Left renal pelvis (tissue), 4 donors: Measurements from ENCODE around the gene ZIC4. TPM values are rescaled to one million over a fixed set of nuclear protein-coding genes. Genes with fewer than 3 reads are reported as not detected.

Experiments
- DNase-seq, 4 donors: peaks; one replicate each; pipeline ENCODE4 v3.0.0-alpha.2; 2013; ENCODE audit warnings: low read depth in 4 of 4, low spot score in 3 of 4
- polyA plus RNA-seq, 4 donors: library from polyadenylated mRNA; unstranded; fragments of 120-200 nt; gene quantifications; one replicate each; pipeline ENCODE4 v1.2.1, GENCODE V29; 2013; ENCODE audit not compliant: insufficient read length in 4 of 4

Gene ZIC4
- polyA plus RNA-seq: under 1 TPM in 3 of 4 donors, not detected in 1; 0.16 to 0.42 (median 0.26) TPM

- DNase-seq: no peak
Measured at GRCh38 chr3:147406028-147406931, at the start of gene ZIC4. Gene ZIC4 (minus strand): TSS chr3:147406543. CDS start chr3:147402797, 3,746 bp downstream.

GRCh38 chr3:147449669-147450068, 43.3 kb upstream of the ZIC4 start:
- DNase-seq: no peak

GRCh38 chr3:147447224-147447623, 40.9 kb upstream of the ZIC4 start:
- no peak for DNase-seq

- no peak for DNase-seq
Measured at GRCh38 chr3:147431751-147432150, 25.4 kb upstream of the ZIC4 start.

- no peak for DNase-seq
Measured at GRCh38 chr3:147428754-147429153, 22.4 kb upstream of the ZIC4 start.

GRCh38 chr3:147428326-147428725, 22.0 kb upstream of the ZIC4 start:
- no peak for DNase-seq

- DNase-seq: no peak
Measured at GRCh38 chr3:147427746-147428145, 21.4 kb upstream of the ZIC4 start.

- no peak for DNase-seq
Measured at GRCh38 chr3:147426931-147427330, 20.6 kb upstream of the ZIC4 start.

- no peak for DNase-seq
Measured at GRCh38 chr3:147425388-147425850, 19.1 kb upstream of the ZIC4 start.

- no peak for DNase-seq
Measured at GRCh38 chr3:147424581-147425387, 18.4 kb upstream of the ZIC4 start.

- DNase-seq: no peak
Measured at GRCh38 chr3:147423798-147424580, 17.6 kb upstream of the ZIC4 start.

GRCh38 chr3:147423537-147423797, 17.1 kb upstream of the ZIC4 start:
- DNase-seq: no peak

- no peak for DNase-seq
Measured at GRCh38 chr3:147422601-147423536, 16.5 kb upstream of the ZIC4 start.

GRCh38 chr3:147422196-147422595, 15.9 kb upstream of the ZIC4 start:
- DNase-seq: no peak

GRCh38 chr3:147421184-147421912, 15.0 kb upstream of the ZIC4 start:
- no peak for DNase-seq

GRCh38 chr3:147420353-147421183, 14.2 kb upstream of the ZIC4 start:
- DNase-seq: no peak

- no peak for DNase-seq
Measured at GRCh38 chr3:147419781-147420224, 13.5 kb upstream of the ZIC4 start.
